Measurements from ENCODE around the gene PKNOX2. TPM values are rescaled to one million over a fixed set of nuclear protein-coding genes. Genes with fewer than 3 reads are reported as not detected.

The PKNOX2 gene
- total and polyA plus RNA-seq, 10 of the 15 experiments (the other 5 are each of a cell fraction or from before 2014, with no cell fraction given) = not detected

DNA sequence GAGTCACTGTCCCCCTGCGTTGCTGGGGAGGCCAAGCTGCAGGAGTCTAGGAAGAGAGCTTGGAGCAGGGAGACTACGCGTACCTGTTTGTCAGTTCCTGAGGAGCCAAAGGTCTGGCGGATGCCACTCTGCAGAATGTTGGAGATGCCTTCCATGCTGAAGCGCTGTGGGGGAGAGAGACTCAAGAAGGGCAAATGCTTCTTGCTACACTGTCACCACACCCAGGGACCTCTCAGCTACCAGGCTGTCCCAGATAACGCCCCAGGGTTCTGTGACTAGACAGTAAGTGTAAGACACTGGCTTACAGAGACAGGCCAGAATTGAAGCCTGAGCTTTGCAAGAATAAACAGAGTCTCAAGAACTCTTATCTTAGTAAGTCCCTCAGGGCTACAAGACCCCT, 289.5 kb downstream of the PKNOX2 start:
- POLR2A ChIA-PET = interaction anchor here (0.8 kb wide), 1 partner anchor 171 kb away, joined by 3 read pairs; the partner anchor contains the start of gene CHEK1
- H3K4me3 ChIP-seq = no peak overlapping the region
- CTCF ChIA-PET = interaction anchor here (0.6 to 9.8 kb wide), 13 partner anchors 9 to 205 kb away, joined by 3 to 85 read pairs (median 5); partner anchors contain the start of gene EI24
- DNase-seq (ENCODE audit: low read depth, low spot score) (no peak), FAIRE-seq (no peak), ATAC-seq (no peak)
- no peaks in the 10 kb centered on the region for H3K79me2 ChIP-seq (ENCODE audit: control insufficient read depth, insufficient read depth, low read length)
- BruUV-seq (replicated peaks) = no TSS peak
- RAD21 ChIA-PET (ENCODE audit: unreplicated experiment) = no interaction called here
- H3K27me3 ChIP-seq (replicated peaks in 1 of 2; ENCODE audit: control insufficient read depth in 2 of 2, insufficient read depth in 2 of 2, low read length in 1 of 2) = no peaks in the 10 kb centered on the region
- no peak overlapping the region for H3K27ac ChIP-seq (ENCODE audit: control insufficient read depth, insufficient read depth)
- WGBS (ENCODE audit: insufficient coverage, insufficient replicate concordance, low lambda C conversion rate, missing lambda C conversion rate) = 54% methylated on average over 6 of the region's 6 CpGs
- H2AFZ ChIP-seq (ENCODE audit: control insufficient read depth, low read depth, low read length) = no peak overlapping the region
- H4K20me1 ChIP-seq (ENCODE audit: control insufficient read depth, insufficient read depth) = no peaks in the 10 kb centered on the region
- in situ Hi-C loops (cut with MboI) (no loop called here), intact Hi-C loops (cut with micrococcal nuclease; ENCODE audit: unreplicated experiment) (no loop called here)
- TF ChIP-seq MEF2B (IDR thresholded peaks at IDR 0.05; ENCODE audit: partially characterized antibody, poor library complexity, severe bottlenecking) (no peak), IKZF1 (conservative IDR thresholded peaks at IDR 0.05) (no peak), RB1 (IDR thresholded peaks at IDR 0.05; ENCODE audit: borderline replicate concordance) (no peak), JUND (IDR thresholded peaks at IDR 0.05; ENCODE audit: low read depth, low read length) (no peak), ZNF207 (IDR thresholded peaks at IDR 0.05; ENCODE audit: borderline replicate concordance) (no peak), BMI1 (IDR thresholded peaks at IDR 0.05; ENCODE audit: borderline replicate concordance) (no peak), RCOR1 (conservative IDR thresholded peaks at IDR 0.05; ENCODE audit: low read depth, low read length) (no peak), POLR2A (IDR thresholded peaks at IDR 0.05; ENCODE audit: low read depth, low read length) (no peak), RBBP5 (conservative IDR thresholded peaks at IDR 0.05) (no peak), ZSCAN29 (IDR thresholded peaks at IDR 0.05) (no peak), EGR1 (IDR thresholded peaks at IDR 0.05; ENCODE audit: borderline replicate concordance in 1 of 2, low read depth in 2 of 2, low read length in 2 of 2) (no peak), CBX3 (IDR thresholded peaks at IDR 0.05; ENCODE audit: borderline replicate concordance, low read depth) (no peak), STAT3 (IDR thresholded peaks at IDR 0.05; ENCODE audit: low read depth, low read length) (no peak), NFXL1 (IDR thresholded peaks at IDR 0.05; ENCODE audit: borderline replicate concordance) (no peak)
- TF ChIP-seq, protein P1, sequence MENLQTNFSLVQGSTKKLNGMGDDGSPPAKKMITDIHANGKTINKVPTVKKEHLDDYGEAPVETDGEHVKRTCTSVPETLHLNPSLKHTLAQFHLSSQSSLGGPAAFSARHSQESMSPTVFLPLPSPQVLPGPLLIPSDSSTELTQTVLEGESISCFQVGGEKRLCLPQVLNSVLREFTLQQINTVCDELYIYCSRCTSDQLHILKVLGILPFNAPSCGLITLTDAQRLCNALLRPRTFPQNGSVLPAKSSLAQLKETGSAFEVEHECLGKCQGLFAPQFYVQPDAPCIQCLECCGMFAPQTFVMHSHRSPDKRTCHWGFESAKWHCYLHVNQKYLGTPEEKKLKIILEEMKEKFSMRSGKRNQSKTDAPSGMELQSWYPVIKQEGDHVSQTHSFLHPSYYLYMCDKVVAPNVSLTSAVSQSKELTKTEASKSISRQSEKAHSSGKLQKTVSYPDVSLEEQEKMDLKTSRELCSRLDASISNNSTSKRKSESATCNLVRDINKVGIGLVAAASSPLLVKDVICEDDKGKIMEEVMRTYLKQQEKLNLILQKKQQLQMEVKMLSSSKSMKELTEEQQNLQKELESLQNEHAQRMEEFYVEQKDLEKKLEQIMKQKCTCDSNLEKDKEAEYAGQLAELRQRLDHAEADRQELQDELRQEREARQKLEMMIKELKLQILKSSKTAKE (IDR thresholded peaks at IDR 0.05; ENCODE audit: low read depth, poor library complexity, severe bottlenecking) = no peak
- TF ChIP-seq, protein P2, sequence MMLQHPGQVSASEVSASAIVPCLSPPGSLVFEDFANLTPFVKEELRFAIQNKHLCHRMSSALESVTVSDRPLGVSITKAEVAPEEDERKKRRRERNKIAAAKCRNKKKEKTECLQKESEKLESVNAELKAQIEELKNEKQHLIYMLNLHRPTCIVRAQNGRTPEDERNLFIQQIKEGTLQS (IDR thresholded peaks at IDR 0.05; ENCODE audit: borderline replicate concordance, extremely low read depth, low read depth, low read length) = no peak
- TF ChIP-seq, protein P3, sequence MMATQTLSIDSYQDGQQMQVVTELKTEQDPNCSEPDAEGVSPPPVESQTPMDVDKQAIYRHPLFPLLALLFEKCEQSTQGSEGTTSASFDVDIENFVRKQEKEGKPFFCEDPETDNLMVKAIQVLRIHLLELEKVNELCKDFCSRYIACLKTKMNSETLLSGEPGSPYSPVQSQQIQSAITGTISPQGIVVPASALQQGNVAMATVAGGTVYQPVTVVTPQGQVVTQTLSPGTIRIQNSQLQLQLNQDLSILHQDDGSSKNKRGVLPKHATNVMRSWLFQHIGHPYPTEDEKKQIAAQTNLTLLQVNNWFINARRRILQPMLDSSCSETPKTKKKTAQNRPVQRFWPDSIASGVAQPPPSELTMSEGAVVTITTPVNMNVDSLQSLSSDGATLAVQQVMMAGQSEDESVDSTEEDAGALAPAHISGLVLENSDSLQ (IDR thresholded peaks at IDR 0.05) = no peak
- TF ChIP-seq, protein P4, sequence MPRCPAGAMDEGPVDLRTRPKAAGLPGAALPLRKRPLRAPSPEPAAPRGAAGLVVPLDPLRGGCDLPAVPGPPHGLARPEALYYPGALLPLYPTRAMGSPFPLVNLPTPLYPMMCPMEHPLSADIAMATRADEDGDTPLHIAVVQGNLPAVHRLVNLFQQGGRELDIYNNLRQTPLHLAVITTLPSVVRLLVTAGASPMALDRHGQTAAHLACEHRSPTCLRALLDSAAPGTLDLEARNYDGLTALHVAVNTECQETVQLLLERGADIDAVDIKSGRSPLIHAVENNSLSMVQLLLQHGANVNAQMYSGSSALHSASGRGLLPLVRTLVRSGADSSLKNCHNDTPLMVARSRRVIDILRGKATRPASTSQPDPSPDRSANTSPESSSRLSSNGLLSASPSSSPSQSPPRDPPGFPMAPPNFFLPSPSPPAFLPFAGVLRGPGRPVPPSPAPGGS (IDR thresholded peaks at IDR 0.05; ENCODE audit: borderline replicate concordance, insufficient read depth, low read depth, low read length, poor library complexity, severe bottlenecking) = no peak
- H3K36me3 ChIP-seq (ENCODE audit: control insufficient read depth in 2 of 2, insufficient read depth in 2 of 2, low read length in 1 of 2) = peaks cover 0 to 2% of the 10 kb centered on the region in 2 experiments; a peak in 2 of 4 replicates
- no peaks in the 10 kb centered on the region for H3K4me1 ChIP-seq (ENCODE audit: control insufficient read depth, insufficient read depth, low read length)
- H3K4me2 ChIP-seq (ENCODE audit: control insufficient read depth, insufficient read depth) = no peak overlapping the region
- no peak overlapping the region for H3K9ac ChIP-seq (ENCODE audit: control insufficient read depth, insufficient read depth, low read length)
- H3K9me3 ChIP-seq (replicated peaks; ENCODE audit: control insufficient read depth, insufficient read depth, low read length) = no peaks in the 10 kb centered on the region
- SMC1A ChIA-PET (ENCODE audit: uncharacterized antibody, unreplicated experiment) = interaction anchor here (1.2 to 1.5 kb wide), 2 partner anchors 116 to 138 kb away, joined by 3 to 4 read pairs; partner anchors contain the start of gene STT3A

All from GM12878 (cell line).